Esophagus muscularis mucosa (tissue), 4 donors: ENCODE results near the gene VPS26C.

Experiments
- EP300 ChIP-seq: sonication (generic); formaldehyde crosslinking; IDR thresholded peaks from one replicate; pipeline ENCODE4 v1.6.1; 2017; ENCODE audit warnings: antibody characterized with exemption
- POLR2A ChIP-seq: fragments of 450-650 bp; IDR thresholded peaks from one replicate; pipeline ENCODE4 v1.6.1; 2017; ENCODE audit warnings: antibody characterized with exemption, moderate library complexity, mild to moderate bottlenecking, low read depth
- TF ChIP-seq, protein P1 (sequence below), 3 experiments: fragments of 200-600 bp in 2 of 3; fragments of 450-650 bp in 1 of 3; sonication (generic) in 2 of 3; IDR thresholded peaks; one replicate each; pipeline ENCODE4 v1.5.1; 2017 to 2019; ENCODE audit warnings: antibody characterized with exemption in 3 of 3, mild to moderate bottlenecking in 2 of 3, moderate library complexity in 1 of 3

DNA sequence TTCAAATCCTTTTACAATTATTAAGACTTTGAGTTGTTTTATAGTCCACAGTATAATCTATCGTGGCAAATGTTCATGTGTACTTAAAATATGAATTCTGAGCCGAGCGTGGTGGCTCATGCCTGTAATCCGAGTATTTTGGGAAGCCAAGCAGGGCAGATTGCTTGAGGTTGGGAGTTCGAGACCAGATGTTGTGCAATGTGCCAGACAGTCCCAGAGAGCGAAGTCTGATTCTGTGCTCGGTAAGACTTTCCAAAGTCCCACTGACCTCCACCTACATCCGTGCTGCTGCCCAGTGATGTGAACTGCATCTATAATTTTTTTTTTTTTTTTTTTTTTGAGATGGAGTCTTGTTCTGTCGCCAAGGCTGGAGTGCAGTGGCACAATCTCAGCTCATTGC is 52.2 kb downstream of the VPS26C start:
- TF ChIP-seq POLR2A, result no peak
- TF ChIP-seq, protein P1, sequence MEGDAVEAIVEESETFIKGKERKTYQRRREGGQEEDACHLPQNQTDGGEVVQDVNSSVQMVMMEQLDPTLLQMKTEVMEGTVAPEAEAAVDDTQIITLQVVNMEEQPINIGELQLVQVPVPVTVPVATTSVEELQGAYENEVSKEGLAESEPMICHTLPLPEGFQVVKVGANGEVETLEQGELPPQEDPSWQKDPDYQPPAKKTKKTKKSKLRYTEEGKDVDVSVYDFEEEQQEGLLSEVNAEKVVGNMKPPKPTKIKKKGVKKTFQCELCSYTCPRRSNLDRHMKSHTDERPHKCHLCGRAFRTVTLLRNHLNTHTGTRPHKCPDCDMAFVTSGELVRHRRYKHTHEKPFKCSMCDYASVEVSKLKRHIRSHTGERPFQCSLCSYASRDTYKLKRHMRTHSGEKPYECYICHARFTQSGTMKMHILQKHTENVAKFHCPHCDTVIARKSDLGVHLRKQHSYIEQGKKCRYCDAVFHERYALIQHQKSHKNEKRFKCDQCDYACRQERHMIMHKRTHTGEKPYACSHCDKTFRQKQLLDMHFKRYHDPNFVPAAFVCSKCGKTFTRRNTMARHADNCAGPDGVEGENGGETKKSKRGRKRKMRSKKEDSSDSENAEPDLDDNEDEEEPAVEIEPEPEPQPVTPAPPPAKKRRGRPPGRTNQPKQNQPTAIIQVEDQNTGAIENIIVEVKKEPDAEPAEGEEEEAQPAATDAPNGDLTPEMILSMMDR (IDR thresholded peaks at IDR 0.05), result no peak
- TF ChIP-seq EP300, result no peak
